IMR-90 (cell line): Measurements from ENCODE around the gene SETD2. TPM values are rescaled to one million over a fixed set of nuclear protein-coding genes. Genes with fewer than 3 reads are reported as not detected.

Source experiments
- ATAC-seq: fragments of 200-7000 bp; cut with Tn5 transposase; 2 replicates; pipeline ENCODE4 v1.9.1; 2020; ENCODE audit warnings: low read depth, mild to moderate bottlenecking, moderate library complexity
- BruUV-seq: library from RNA; stranded (reverse); fragments of 400-500 nt; replicated peaks from 2 replicates; lab custom pipeline; 2021; lab: Mats Ljungman, UMichigan
- CTCF ChIA-PET: fragments of 300-600 bp; formaldehyde crosslinking; extraction: SDS; loops from one replicate; lab custom pipeline; 2021; ENCODE audit warnings: antibody characterized with exemption; lab: Yijun Ruan, JAX
- POLR2A ChIA-PET: fragments of 300-600 bp; sonication (Branson Sonifier 250); formaldehyde crosslinking; loops from one replicate; lab custom pipeline; 2022; ENCODE audit warnings: antibody characterized with exemption; ENCODE audit not compliant: unreplicated experiment; lab: Charles Lee
- DNase-seq: peaks from one replicate; pipeline ENCODE4 v3.0.0; 2013
- H2AFZ ChIP-seq: replicated peaks from 2 replicates; pipeline ENCODE3; 2013; ENCODE audit warnings: low read length, mild to moderate bottlenecking; ENCODE audit not compliant: poor library complexity
- H2AK5ac ChIP-seq: 2 replicates; pipeline ENCODE4 v1.6.1; 2013; ENCODE audit warnings: low read depth, low read length, inconsistent platforms
- H2AK9ac ChIP-seq: replicated peaks from 2 replicates; pipeline ENCODE3; 2013; ENCODE audit warnings: mild to moderate bottlenecking, low read depth, low read length, moderate library complexity; ENCODE audit not compliant: poor library complexity
- H2BK120ac ChIP-seq: 2 replicates; pipeline ENCODE4 v1.6.1; 2013; ENCODE audit warnings: low read depth, low read length, inconsistent platforms
- H2BK15ac ChIP-seq: 3 replicates; pipeline ENCODE4 v1.6.1; 2013; ENCODE audit warnings: low read depth, low read length, inconsistent platforms
- H2BK20ac ChIP-seq: 2 replicates; pipeline ENCODE4 v1.6.1; 2013; ENCODE audit warnings: low read depth, mild to moderate bottlenecking, inconsistent platforms, low read length, moderate library complexity
- H2BK5ac ChIP-seq: 2 replicates; pipeline ENCODE4 v1.6.1; 2013; ENCODE audit warnings: mild to moderate bottlenecking, low read depth, low read length, inconsistent platforms; ENCODE audit not compliant: poor library complexity, severe bottlenecking
- H3K14ac ChIP-seq: replicated peaks from 2 replicates; pipeline ENCODE4 v1.6.1; 2013; ENCODE audit warnings: low read depth, low read length, inconsistent platforms
- H3K18ac ChIP-seq: 2 replicates; pipeline ENCODE4 v1.6.1; 2013; ENCODE audit warnings: low read depth, low read length, control low read depth
- H3K23ac ChIP-seq: 2 replicates; pipeline ENCODE4 v1.6.1; 2013; ENCODE audit warnings: low read depth, low read length, inconsistent platforms
- H3K27ac ChIP-seq: 2 replicates; pipeline ENCODE4 v1.5.1; 2013; ENCODE audit warnings: mild to moderate bottlenecking, control low read depth, low read length; ENCODE audit not compliant: insufficient read depth
- H3K27me3 ChIP-seq: 2 replicates; pipeline ENCODE4 v1.6.1; 2013; ENCODE audit warnings: low read length; ENCODE audit not compliant: control insufficient read depth, insufficient read depth
- H3K36me3 ChIP-seq: 2 replicates; pipeline ENCODE4 v1.6.1; 2013; ENCODE audit warnings: low read length, mixed read lengths; ENCODE audit not compliant: control insufficient read depth, insufficient read depth
- H3K4ac ChIP-seq: 2 replicates; pipeline ENCODE4 v1.6.1; 2013; ENCODE audit warnings: low read depth, low read length, inconsistent platforms
- H3K4me1 ChIP-seq: 2 replicates; pipeline ENCODE4 v1.6.1; 2013; ENCODE audit warnings: low read length, mixed read lengths; ENCODE audit not compliant: control insufficient read depth, insufficient read depth
- H3K4me2 ChIP-seq: 2 replicates; pipeline ENCODE4 v1.6.1; 2013; ENCODE audit warnings: low read depth, mild to moderate bottlenecking, control low read depth, low read length, moderate library complexity
- H3K4me3 ChIP-seq: 2 replicates; pipeline ENCODE4 v1.5.1; 2013; ENCODE audit warnings: low read depth, mild to moderate bottlenecking, control low read depth, low read length, moderate library complexity; ENCODE audit not compliant: insufficient read depth
- H3K56ac ChIP-seq: 2 replicates; pipeline ENCODE4 v1.6.1; 2013; ENCODE audit warnings: low read length, inconsistent platforms; ENCODE audit not compliant: insufficient read depth; ENCODE audit errors: extremely low read depth
- H3K79me1 ChIP-seq, 2 experiments: 2 replicates each; pipeline ENCODE4 v1.6.1; 2013; ENCODE audit warnings: low read length in 2 of 2, inconsistent platforms in 1 of 2, low read depth in 1 of 2
- H3K9ac ChIP-seq: 2 replicates; pipeline ENCODE4 v1.6.1; 2013; ENCODE audit warnings: low read depth, low read length, control low read depth
- H3K9me1 ChIP-seq: 2 replicates; pipeline ENCODE4 v1.6.1; 2013; ENCODE audit warnings: low read length, inconsistent platforms; ENCODE audit not compliant: insufficient read depth
- H3K9me3 ChIP-seq: 2 replicates; pipeline ENCODE4 v1.6.1; 2013; ENCODE audit warnings: low read length; ENCODE audit not compliant: control insufficient read depth, insufficient read depth
- H4K20me1 ChIP-seq: 2 replicates; pipeline ENCODE4 v1.6.1; 2013; ENCODE audit warnings: low read length, inconsistent platforms; ENCODE audit not compliant: insufficient read depth
- H4K5ac ChIP-seq: 2 replicates; pipeline ENCODE4 v1.6.1; 2013; ENCODE audit warnings: mild to moderate bottlenecking, low read depth, low read length, control low read depth
- H4K8ac ChIP-seq, 2 experiments: 2 replicates each; pipeline ENCODE4 v1.6.1; 2013; ENCODE audit warnings: low read depth in 2 of 2, low read length in 2 of 2, control low read depth in 1 of 2, inconsistent platforms in 1 of 2
- H4K91ac ChIP-seq: 2 replicates; pipeline ENCODE4 v1.6.1; 2013; ENCODE audit warnings: low read depth, low read length, inconsistent platforms; ENCODE audit not compliant: insufficient read depth
- BHLHE40 ChIP-seq: fragments of 150-350 bp; IDR thresholded peaks from 2 replicates; pipeline ENCODE4 v1.6.1; 2016; ENCODE audit warnings: mild to moderate bottlenecking, low read depth, low read length
- CEBPB ChIP-seq: IDR thresholded peaks from 2 replicates; pipeline ENCODE4 v1.6.1; 2012; ENCODE audit warnings: low read depth, low read length, improper control_type of control experiment
- CHD1 ChIP-seq: IDR thresholded peaks from 2 replicates; pipeline ENCODE4 v1.6.1; 2012; ENCODE audit warnings: low read depth, low read length, improper control_type of control experiment
- ELK1 ChIP-seq: fragments of 150-350 bp; IDR thresholded peaks from 2 replicates; pipeline ENCODE4 v1.6.1; 2016; ENCODE audit warnings: low read depth, mild to moderate bottlenecking, low read length, moderate library complexity, borderline replicate concordance
- FOS ChIP-seq: fragments of 150-350 bp; IDR thresholded peaks from 2 replicates; pipeline ENCODE4 v1.6.1; 2016; ENCODE audit warnings: low read depth, low read length
- MAFK ChIP-seq: IDR thresholded peaks from 2 replicates; pipeline ENCODE4 v1.6.1; 2012; ENCODE audit warnings: low read depth, low read length, improper control_type of control experiment
- MAZ ChIP-seq: IDR thresholded peaks from 2 replicates; pipeline ENCODE4 v1.6.1; 2012; ENCODE audit warnings: low read depth, mild to moderate bottlenecking, low read length, improper control_type of control experiment, moderate library complexity, borderline replicate concordance
- MXI1 ChIP-seq: IDR thresholded peaks from 2 replicates; pipeline ENCODE4 v1.6.1; 2012; ENCODE audit warnings: low read depth, mild to moderate bottlenecking, low read length, moderate library complexity, borderline replicate concordance
- NFE2L2 ChIP-seq: fragments of 150-350 bp; IDR thresholded peaks from 2 replicates; pipeline ENCODE4 v1.6.1; 2016; ENCODE audit warnings: low read depth, mild to moderate bottlenecking, low read length
- POLR2A ChIP-seq: IDR thresholded peaks from 2 replicates; pipeline ENCODE4 v1.6.1; 2012; ENCODE audit warnings: mild to moderate bottlenecking, low read depth, low read length
- RCOR1 ChIP-seq: IDR thresholded peaks from 2 replicates; pipeline ENCODE4 v1.6.1; 2012; ENCODE audit warnings: mild to moderate bottlenecking, low read length, improper control_type of control experiment; ENCODE audit not compliant: insufficient replicate concordance
- RFX5 ChIP-seq: IDR thresholded peaks from 2 replicates; pipeline ENCODE4 v1.8.0; 2012; ENCODE audit warnings: low read depth, mild to moderate bottlenecking, low read length, moderate library complexity
- SMC3 ChIP-seq: fragments of 150-350 bp; IDR thresholded peaks from 2 replicates; pipeline ENCODE4 v1.6.1; 2016; ENCODE audit warnings: low read depth, mild to moderate bottlenecking, antibody characterized with exemption, low read length, moderate library complexity
- WGBS, 2 experiments: methylation state at CpG; one replicate each; pipeline versions ENCODE4 v1.1.5 to v1.1.7; 2013; ENCODE audit warnings: missing lambda C conversion rate in 2 of 2; ENCODE audit not compliant: insufficient read length in 1 of 2; ENCODE audit errors: extremely low coverage in 2 of 2; 5-methylcytosine and 5-hydroxymethylcytosine counted together
- dilution Hi-C: fragments of 300-500 bp; cut with HindIII; formaldehyde crosslinking; loops from one replicate; pipeline ENCODE4 v1.14.3; 2018; ENCODE audit warnings: low sequenced_read_pairs; ENCODE audit not compliant: unreplicated experiment
- in situ Hi-C: fragments of 300-500 bp; cut with MboI; formaldehyde crosslinking; loops from 3 replicates; pipeline ENCODE4 v1.14.3; 2019; ENCODE audit warnings: low sequenced_read_pairs, inconsistent platforms, mixed read lengths
- intact Hi-C: fragments of 100-400 bp; cut with micrococcal nuclease; formaldehyde crosslinking; loops from 2 replicates; pipeline ENCODE4 v1.10.0; 2022
- polyA plus RNA-seq, 3 experiments: library from polyadenylated mRNA; depleted of rRNA; stranded (reverse); fragments of >200 nt; gene quantifications; 2 replicates each; pipeline ENCODE4 v1.2.3, GENCODE V29; 2012; ENCODE audit warnings: low replicate concordance in 1 of 3
- total RNA-seq: library from RNA; depleted of rRNA; stranded (reverse); fragments of >200 nt; gene quantifications from 2 replicates; pipeline ENCODE4 v1.2.3, GENCODE V29; 2012
- TF ChIP-seq, protein P1 (sequence below): fragments of 150-350 bp; IDR thresholded peaks from 2 replicates; pipeline ENCODE4 v1.6.1; 2017; ENCODE audit warnings: mild to moderate bottlenecking, antibody characterized with exemption, low read length, low read depth
- TF ChIP-seq, protein P2 (sequence below): conservative IDR thresholded peaks from 2 replicates; pipeline ENCODE4 v1.5.1; 2012; ENCODE audit warnings: mild to moderate bottlenecking, low read depth, low read length, improper control_type of control experiment

SETD2 gene
- total and polyA plus RNA-seq, 2 of the 4 experiments (the other 2 are of a cell fraction), result 18.3 to 20.1 TPM

DNA sequence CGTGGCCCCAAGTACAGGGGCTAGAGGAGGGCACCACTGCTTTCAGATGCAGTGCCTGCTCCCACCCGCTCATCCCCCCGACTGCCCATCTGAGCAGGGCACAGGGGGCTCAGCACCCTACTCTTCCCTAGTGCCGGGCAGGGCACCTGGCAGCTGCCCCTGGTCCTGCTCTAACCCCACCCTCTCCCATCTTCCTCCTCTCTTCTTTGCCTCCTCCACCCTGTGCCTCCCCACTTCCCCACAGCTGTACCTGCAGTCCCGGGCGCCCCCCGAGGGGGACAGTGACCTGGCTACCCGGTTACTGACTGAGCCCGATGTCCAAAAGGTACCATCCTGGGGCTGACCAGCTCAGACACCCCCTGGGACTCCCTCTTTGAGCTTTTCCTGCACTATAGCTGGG lies 171.7 kb downstream of the SETD2 start:
- Histone ChIP-seq H4K8ac (no peak overlapping the region), H3K18ac (no peak overlapping the region), H3K56ac (no peak overlapping the region), H2AK5ac (no peak overlapping the region), H3K4me2 (no peak overlapping the region), H4K5ac (no peak overlapping the region), H3K9me3 (no peaks in the 10 kb centered on the region), H2BK20ac (no peak overlapping the region), H2BK5ac (no peak overlapping the region), H3K4me1 (0 out of 2 replicates have a peak, but pooled peaks cover 2% of the 10 kb centered on the region), H2AFZ (no peak overlapping the region), H2BK120ac (no peak overlapping the region), H3K79me1 (no peaks in the 10 kb centered on the region), H2BK15ac (no peak overlapping the region), H3K4me3 (no peak overlapping the region), H4K20me1 (no peaks in the 10 kb centered on the region), H3K27me3 (no peaks in the 10 kb centered on the region), H3K14ac (no peak overlapping the region), H3K4ac (no peak overlapping the region), H2AK9ac (no peak overlapping the region), H3K9me1 (no peaks in the 10 kb centered on the region; the same call in 1 of the 2 replicates), H3K9ac (no peak overlapping the region), H3K36me3 (no peaks in the 10 kb centered on the region; the same call in 1 of the 2 replicates), H4K91ac (no peak overlapping the region), H3K23ac (no peak overlapping the region), H3K27ac (no peak overlapping the region)
- no TSS peak for BruUV-seq
- 100% methylated on average over 3 of the region's 9 CpGs; no CpG with 5 or more reads in 1 of the 2 experiments for whole genome bisulfite sequencing, 2 experiments
- dilution Hi-C loops, result no loop called here
- in situ Hi-C loops, result no loop called here
- intact Hi-C loops, result no loop called here
- POLR2A ChIA-PET, result no interaction called here
- ATAC-seq (no peak), DNase-seq (no peak)
- no peak for TF ChIP-seq FOS
- no peak for TF ChIP-seq SMC3
- no peak for TF ChIP-seq MXI1
- TF ChIP-seq, protein P1, sequence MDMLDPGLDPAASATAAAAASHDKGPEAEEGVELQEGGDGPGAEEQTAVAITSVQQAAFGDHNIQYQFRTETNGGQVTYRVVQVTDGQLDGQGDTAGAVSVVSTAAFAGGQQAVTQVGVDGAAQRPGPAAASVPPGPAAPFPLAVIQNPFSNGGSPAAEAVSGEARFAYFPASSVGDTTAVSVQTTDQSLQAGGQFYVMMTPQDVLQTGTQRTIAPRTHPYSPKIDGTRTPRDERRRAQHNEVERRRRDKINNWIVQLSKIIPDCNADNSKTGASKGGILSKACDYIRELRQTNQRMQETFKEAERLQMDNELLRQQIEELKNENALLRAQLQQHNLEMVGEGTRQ, result no peak
- TF ChIP-seq ELK1, result no peak
- TF ChIP-seq MAFK, result no peak
- TF ChIP-seq POLR2A, result no peak
- no peak for TF ChIP-seq NFE2L2
- TF ChIP-seq, protein P2, sequence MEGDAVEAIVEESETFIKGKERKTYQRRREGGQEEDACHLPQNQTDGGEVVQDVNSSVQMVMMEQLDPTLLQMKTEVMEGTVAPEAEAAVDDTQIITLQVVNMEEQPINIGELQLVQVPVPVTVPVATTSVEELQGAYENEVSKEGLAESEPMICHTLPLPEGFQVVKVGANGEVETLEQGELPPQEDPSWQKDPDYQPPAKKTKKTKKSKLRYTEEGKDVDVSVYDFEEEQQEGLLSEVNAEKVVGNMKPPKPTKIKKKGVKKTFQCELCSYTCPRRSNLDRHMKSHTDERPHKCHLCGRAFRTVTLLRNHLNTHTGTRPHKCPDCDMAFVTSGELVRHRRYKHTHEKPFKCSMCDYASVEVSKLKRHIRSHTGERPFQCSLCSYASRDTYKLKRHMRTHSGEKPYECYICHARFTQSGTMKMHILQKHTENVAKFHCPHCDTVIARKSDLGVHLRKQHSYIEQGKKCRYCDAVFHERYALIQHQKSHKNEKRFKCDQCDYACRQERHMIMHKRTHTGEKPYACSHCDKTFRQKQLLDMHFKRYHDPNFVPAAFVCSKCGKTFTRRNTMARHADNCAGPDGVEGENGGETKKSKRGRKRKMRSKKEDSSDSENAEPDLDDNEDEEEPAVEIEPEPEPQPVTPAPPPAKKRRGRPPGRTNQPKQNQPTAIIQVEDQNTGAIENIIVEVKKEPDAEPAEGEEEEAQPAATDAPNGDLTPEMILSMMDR, result no peak
- TF ChIP-seq MAZ, result no peak
- no peak for TF ChIP-seq RFX5
- no peak for TF ChIP-seq BHLHE40
- TF ChIP-seq CEBPB, result no peak
- TF ChIP-seq CHD1, result no peak
- TF ChIP-seq RCOR1, result no peak
- CTCF ChIA-PET, result no interaction called here
